Measurements from ENCODE around the gene STARD8.

Gene STARD8

DNA sequence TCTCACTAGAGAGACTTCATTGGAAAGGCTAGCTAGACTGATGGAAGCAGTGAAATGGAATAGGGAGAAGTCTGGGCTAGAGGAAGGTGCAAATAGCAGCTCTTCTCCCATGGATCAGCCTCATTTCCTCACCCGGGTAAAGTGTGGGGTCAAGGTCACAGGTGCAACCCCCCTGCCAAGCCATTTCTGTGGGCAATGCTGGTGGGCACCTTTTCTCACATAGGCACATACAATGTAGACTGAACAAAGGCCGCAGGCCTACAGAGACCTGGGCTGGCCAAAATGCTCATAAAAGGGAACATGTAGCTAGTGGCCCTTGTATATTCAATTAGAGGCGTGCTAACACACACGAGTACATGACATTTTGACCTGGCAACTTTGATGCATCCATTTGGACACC, 109.9 kb downstream of the STARD8 start:
- TF ChIP-seq, protein P1, sequence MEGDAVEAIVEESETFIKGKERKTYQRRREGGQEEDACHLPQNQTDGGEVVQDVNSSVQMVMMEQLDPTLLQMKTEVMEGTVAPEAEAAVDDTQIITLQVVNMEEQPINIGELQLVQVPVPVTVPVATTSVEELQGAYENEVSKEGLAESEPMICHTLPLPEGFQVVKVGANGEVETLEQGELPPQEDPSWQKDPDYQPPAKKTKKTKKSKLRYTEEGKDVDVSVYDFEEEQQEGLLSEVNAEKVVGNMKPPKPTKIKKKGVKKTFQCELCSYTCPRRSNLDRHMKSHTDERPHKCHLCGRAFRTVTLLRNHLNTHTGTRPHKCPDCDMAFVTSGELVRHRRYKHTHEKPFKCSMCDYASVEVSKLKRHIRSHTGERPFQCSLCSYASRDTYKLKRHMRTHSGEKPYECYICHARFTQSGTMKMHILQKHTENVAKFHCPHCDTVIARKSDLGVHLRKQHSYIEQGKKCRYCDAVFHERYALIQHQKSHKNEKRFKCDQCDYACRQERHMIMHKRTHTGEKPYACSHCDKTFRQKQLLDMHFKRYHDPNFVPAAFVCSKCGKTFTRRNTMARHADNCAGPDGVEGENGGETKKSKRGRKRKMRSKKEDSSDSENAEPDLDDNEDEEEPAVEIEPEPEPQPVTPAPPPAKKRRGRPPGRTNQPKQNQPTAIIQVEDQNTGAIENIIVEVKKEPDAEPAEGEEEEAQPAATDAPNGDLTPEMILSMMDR (conservative IDR thresholded peaks at IDR 0.05), result no peak
- H3K27ac ChIP-seq, result no peak overlapping the region; the same call in 1 of the 2 replicates

DNA sequence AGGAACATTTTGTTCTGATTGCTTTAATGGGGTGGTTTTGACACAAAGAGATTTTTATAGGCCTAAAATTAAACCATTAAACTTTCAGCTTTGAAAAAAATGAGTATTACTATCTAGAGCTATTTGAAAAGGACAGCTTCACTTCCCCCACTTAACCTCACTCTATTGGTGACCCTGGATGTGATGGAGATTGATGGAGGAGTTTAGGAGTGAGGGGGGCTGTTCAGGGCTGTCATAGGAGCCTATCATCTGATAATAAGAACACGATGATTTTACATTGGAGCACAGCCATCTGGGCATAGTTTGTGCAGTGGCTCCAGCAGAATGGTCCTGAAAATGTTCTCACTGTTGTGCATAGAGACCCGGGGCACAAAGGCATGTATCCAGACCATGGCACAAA, 110.3 kb downstream of the STARD8 start:
- TF ChIP-seq, protein P1 (conservative IDR thresholded peaks at IDR 0.05), result no peak

DNA sequence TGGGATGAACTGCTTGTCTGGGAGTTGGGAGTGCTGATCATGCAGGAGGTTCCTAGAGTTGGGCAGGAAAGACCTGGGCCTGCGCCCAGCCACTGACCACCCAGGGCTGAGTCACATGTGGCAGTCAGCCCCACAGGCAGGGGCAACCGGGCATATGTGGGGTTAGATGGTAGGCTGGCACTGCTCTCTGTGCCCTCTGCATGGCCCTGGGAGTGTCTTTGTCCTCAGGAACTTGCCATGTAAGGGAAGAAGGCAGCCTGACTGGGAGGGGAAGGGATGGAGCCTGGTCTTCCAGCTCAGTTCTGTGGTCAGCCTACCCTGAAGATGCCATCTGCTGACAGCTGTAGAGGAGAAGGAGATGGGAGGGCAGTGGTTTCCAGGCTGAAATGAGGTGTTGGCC, 111.2 kb downstream of the STARD8 start:
- H3K27ac ChIP-seq, result no peak overlapping the region
- TF ChIP-seq, protein P1 (conservative IDR thresholded peaks at IDR 0.05), result no peak

More for the DNA sequence above, 110.3 kb downstream of the STARD8 start:
- no peak overlapping the region; the same call in 1 of the 2 replicates for H3K27ac ChIP-seq

DNA sequence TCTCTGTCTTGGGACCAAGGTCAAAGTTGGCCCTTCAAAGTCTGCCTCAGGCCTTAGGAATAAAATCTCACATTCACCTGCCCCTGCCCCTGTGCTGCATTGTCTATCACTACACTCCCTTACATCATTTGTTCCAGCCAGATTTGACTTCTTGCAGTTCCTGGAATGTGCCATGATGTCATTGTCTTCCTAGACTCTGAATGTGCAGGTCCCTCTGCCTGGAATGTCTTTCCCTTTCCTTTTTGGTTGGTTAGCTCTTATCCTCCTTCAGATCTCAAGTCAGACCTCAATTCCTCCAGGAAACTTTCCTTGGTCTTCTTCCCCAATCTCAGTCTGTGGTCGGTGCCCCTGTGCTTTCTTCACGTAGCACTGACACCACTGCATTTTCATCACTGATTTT, 113.6 kb downstream of the STARD8 start:
- TF ChIP-seq, protein P1 (conservative IDR thresholded peaks at IDR 0.05), result no peak
- H3K27ac ChIP-seq, result no peak overlapping the region

DNA sequence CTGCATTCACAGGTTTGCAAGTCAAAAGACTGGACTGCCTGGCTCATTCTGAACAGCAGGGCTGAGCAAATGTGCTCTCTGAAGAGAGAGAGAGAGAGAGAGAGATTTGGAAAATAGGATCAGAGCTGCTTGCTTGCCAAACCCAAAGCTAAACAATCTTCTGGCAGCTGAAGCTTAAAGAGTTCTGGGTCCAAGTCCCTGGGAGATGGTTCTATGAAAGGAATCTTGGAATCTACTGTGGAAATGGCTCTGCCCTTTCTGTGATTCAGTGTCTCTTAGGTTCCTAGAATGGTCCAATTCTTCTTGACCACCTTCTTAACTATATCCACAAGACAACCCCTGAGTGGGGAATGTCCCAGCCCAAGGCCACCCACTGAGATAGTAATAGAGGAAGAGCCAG, 115.3 kb downstream of the STARD8 start:
- H3K27ac ChIP-seq, result no peak overlapping the region
- TF ChIP-seq, protein P1 (conservative IDR thresholded peaks at IDR 0.05), result no peak

- H3K27ac ChIP-seq, result no peak overlapping the region
- TF ChIP-seq, protein P1 (conservative IDR thresholded peaks at IDR 0.05), result no peak
Observed at GRCh38 chrX:68763481-68763880, 116.0 kb downstream of the STARD8 start.

Measured in VCaP (cell line).